ENCODE measurements around the gene COMMD3. TPM values are rescaled to one million over a fixed set of nuclear protein-coding genes. Genes with fewer than 3 reads are reported as not detected.

COMMD3 gene
- total and polyA plus RNA-seq, 2 donors (not counting 3 experiments of a cell fraction or from before 2014, with no cell fraction given): 22.5 to 48.9 TPM

DNA sequence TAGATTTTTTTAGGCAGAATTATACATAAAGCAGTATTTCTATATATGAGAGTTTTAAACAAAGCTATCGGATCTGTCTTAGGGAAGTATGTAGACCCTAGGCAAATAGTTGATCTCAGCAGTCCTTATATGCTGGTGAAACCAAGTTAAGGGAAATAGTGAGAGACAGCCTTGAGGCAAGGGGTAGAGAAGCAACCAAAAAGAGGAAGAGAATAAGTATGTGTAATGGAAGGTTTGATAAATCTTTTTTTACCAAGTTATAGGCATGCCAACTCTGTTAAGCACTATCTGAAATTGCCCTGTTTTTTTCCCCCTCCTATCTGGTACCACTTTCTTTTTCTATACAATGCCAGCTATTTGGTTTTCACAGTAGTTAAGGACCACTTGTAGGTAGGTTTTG is 49.0 kb downstream of the COMMD3 start:
- no peaks in the 10 kb centered on the region for H4K20me1 ChIP-seq (replicated peaks; ENCODE audit: control insufficient read depth, extremely low read depth, insufficient read depth, low read length)
- H3K36me3 ChIP-seq (ENCODE audit: control insufficient read depth in 2 of 2, extremely low read depth in 1 of 2, insufficient read depth in 2 of 2, low read length in 2 of 2): no peaks in the 10 kb centered on the region
- no TSS peak for BruUV-seq (replicated peaks)
- H3K79me2 ChIP-seq (ENCODE audit: control insufficient read depth, insufficient read depth, low read length): no peaks in the 10 kb centered on the region
- H3K9me1 ChIP-seq (replicated peaks; ENCODE audit: control insufficient read depth, extremely low read depth, insufficient read depth, low read length): no peaks in the 10 kb centered on the region
- H3K4me1 ChIP-seq (ENCODE audit: control insufficient read depth, extremely low read depth, insufficient read depth, low read length): peaks cover 18% of the 10 kb centered on the region
- H3K4me3 ChIP-seq (replicated peaks in 1 of 3; ENCODE audit: insufficient read depth in 1 of 3, low read depth in 1 of 3, low read length in 3 of 3): no peak overlapping the region
- no peaks in the 10 kb centered on the region for H3K9me3 ChIP-seq (replicated peaks; ENCODE audit: control insufficient read depth, insufficient read depth, low read length)
- DNase-seq (ENCODE audit: low read depth, low spot score) (no peak), FAIRE-seq (no peak)
- no peak overlapping the region for H3K9ac ChIP-seq (replicated peaks; ENCODE audit: extremely low read depth, insufficient read depth, low read length)
- H3K27me3 ChIP-seq (ENCODE audit: control insufficient read depth in 2 of 2, insufficient read depth in 2 of 2, low read length in 2 of 2): no peaks in the 10 kb centered on the region
- TF ChIP-seq GATA2 (IDR thresholded peaks at IDR 0.05; ENCODE audit: insufficient read depth, insufficient read length, low read depth, low read length) (no peak), MYC (IDR thresholded peaks at IDR 0.05; ENCODE audit: low read depth, low read length) (no peak)
- ChIA-PET CTCF (interaction anchor here (0.9 kb wide), 1 partner anchor 14 kb away, joined by 3 read pairs; no protein-coding TSS in a partner anchor), POLR2A (no interaction called here)
- intact Hi-C loops (cut with micrococcal nuclease) (no loop called here), dilution Hi-C loops (cut with MboI; ENCODE audit: extremely low pct_ligation_motif_present, low sequenced_read_pairs) (no loop called here)
- no peak overlapping the region for H3K27ac ChIP-seq (ENCODE audit: insufficient read depth, low read depth, low read length)
- no peak overlapping the region for H3K4me2 ChIP-seq (ENCODE audit: insufficient read depth, low read length)
- H2AFZ ChIP-seq (ENCODE audit: low read depth, low read length): no peak overlapping the region

DNA sequence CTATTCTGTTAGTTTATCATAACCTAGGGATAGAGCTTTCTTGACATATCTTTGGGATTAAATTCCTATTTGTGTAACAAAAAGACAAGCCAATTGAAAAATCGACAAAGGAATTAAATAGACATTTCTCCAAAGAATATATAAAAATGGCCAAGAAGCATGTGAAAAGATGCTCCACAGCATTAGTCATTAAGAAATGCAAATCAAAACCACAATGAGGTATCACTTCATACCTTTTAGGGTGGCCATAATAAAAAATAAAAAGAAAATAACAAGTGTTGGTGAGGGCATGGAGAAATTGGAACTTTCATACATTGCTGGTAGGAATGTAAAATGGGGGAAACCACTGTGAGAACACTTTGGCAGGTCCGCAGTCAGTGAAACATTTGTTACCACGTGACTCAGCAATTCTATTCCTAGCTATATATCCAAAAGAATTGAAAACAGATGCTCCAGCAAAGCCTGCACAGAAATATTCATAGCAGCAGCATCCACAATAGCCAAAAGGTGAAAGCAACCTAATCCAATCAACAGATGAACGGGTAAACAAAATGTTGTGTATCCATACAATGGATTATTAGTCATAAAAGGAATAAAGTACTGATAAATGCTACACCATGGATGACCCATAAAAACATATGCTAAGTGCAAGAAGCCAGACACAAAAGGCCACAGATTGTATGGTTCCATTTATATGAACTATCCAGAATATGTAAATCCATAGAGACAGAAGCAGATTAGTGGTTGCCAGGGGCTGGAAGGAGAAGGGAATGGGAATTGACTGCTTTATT is 49.7 kb downstream of the COMMD3 start:
- dilution Hi-C loops (cut with MboI; ENCODE audit: extremely low pct_ligation_motif_present, low sequenced_read_pairs) (no loop called here), intact Hi-C loops (cut with micrococcal nuclease) (no loop called here)
- POLR2A ChIA-PET: no interaction called here

More for the DNA sequence above, 49.7 kb downstream of the COMMD3 start:
- no peak overlapping the region for H3K4me3 ChIP-seq (replicated peaks in 1 of 3; ENCODE audit: insufficient read depth in 1 of 3, low read depth in 1 of 3, low read length in 3 of 3)
- H2AFZ ChIP-seq (ENCODE audit: low read depth, low read length): no peak overlapping the region
- peaks cover 20% of the 10 kb centered on the region for H3K4me1 ChIP-seq (ENCODE audit: control insufficient read depth, extremely low read depth, insufficient read depth, low read length)
- H3K4me2 ChIP-seq (ENCODE audit: insufficient read depth, low read length): no peak overlapping the region
- TF ChIP-seq JUN (IDR thresholded peaks at IDR 0.05; ENCODE audit: borderline replicate concordance, insufficient read depth, insufficient read length, low read depth) (no peak), POLR2AphosphoS5 (IDR thresholded peaks at IDR 0.05; ENCODE audit: insufficient read depth, low read depth, low read length) (no peak), GATA2 (IDR thresholded peaks at IDR 0.05; ENCODE audit: insufficient read depth, insufficient read length, low read depth, low read length) (no peak), FOS (IDR thresholded peaks at IDR 0.05; ENCODE audit: borderline replicate concordance, insufficient read depth, low read length) (no peak)
- TF ChIP-seq, protein P1, sequence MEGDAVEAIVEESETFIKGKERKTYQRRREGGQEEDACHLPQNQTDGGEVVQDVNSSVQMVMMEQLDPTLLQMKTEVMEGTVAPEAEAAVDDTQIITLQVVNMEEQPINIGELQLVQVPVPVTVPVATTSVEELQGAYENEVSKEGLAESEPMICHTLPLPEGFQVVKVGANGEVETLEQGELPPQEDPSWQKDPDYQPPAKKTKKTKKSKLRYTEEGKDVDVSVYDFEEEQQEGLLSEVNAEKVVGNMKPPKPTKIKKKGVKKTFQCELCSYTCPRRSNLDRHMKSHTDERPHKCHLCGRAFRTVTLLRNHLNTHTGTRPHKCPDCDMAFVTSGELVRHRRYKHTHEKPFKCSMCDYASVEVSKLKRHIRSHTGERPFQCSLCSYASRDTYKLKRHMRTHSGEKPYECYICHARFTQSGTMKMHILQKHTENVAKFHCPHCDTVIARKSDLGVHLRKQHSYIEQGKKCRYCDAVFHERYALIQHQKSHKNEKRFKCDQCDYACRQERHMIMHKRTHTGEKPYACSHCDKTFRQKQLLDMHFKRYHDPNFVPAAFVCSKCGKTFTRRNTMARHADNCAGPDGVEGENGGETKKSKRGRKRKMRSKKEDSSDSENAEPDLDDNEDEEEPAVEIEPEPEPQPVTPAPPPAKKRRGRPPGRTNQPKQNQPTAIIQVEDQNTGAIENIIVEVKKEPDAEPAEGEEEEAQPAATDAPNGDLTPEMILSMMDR (IDR thresholded peaks at IDR 0.05; ENCODE audit: extremely low read depth in 1 of 2, insufficient read depth in 1 of 2, low read depth in 1 of 2, low read length in 2 of 2): no peak
- no TSS peak for BruUV-seq (replicated peaks)
- DNase-seq (ENCODE audit: low read depth, low spot score) (no peak), FAIRE-seq (no peak)
- no peaks in the 10 kb centered on the region for H4K20me1 ChIP-seq (replicated peaks; ENCODE audit: control insufficient read depth, extremely low read depth, insufficient read depth, low read length)
- no peaks in the 10 kb centered on the region for H3K36me3 ChIP-seq (ENCODE audit: control insufficient read depth in 2 of 2, extremely low read depth in 1 of 2, insufficient read depth in 2 of 2, low read length in 2 of 2)
- CTCF ChIA-PET: interaction anchor here (0.9 kb wide), 1 partner anchor 13 kb away, joined by 3 read pairs; no protein-coding TSS in a partner anchor
- H3K27ac ChIP-seq (ENCODE audit: insufficient read depth, low read depth, low read length): no peak overlapping the region
- H3K27me3 ChIP-seq (ENCODE audit: control insufficient read depth in 2 of 2, insufficient read depth in 2 of 2, low read length in 2 of 2): no peaks in the 10 kb centered on the region
- no peaks in the 10 kb centered on the region for H3K79me2 ChIP-seq (ENCODE audit: control insufficient read depth, insufficient read depth, low read length)
- H3K9me3 ChIP-seq (replicated peaks; ENCODE audit: control insufficient read depth, insufficient read depth, low read length): no peaks in the 10 kb centered on the region
- H3K9me1 ChIP-seq (replicated peaks; ENCODE audit: control insufficient read depth, extremely low read depth, insufficient read depth, low read length): no peaks in the 10 kb centered on the region
- no peak overlapping the region for H3K9ac ChIP-seq (replicated peaks; ENCODE audit: extremely low read depth, insufficient read depth, low read length)

All from endothelial cell of umbilical vein (primary cell).